Lower leg skin (tissue), 4 donors: ENCODE results near the gene UBE2B. TPM values are rescaled to one million over a fixed set of nuclear protein-coding genes. Genes with fewer than 3 reads are reported as not detected.

Experiments used
- DNase-seq, 2 donors: peaks; one replicate each; pipeline ENCODE4 v3.0.0-alpha.2; 2019; ENCODE audit warnings: low spot score in 2 of 2
- H3K4me3 ChIP-seq: fragments of 200-600 bp; sonication (generic); 2 replicates; pipeline ENCODE4 v1.5.1; 2017; ENCODE audit warnings: mild to moderate bottlenecking, low read depth; ENCODE audit not compliant: poor library complexity, severe bottlenecking
- CTCF ChIP-seq, 3 donors: fragments of 450-650 bp; IDR thresholded peaks; one replicate each; pipeline ENCODE4 v1.5.1; 2016; ENCODE audit warnings: antibody characterized with exemption in 3 of 3, mild to moderate bottlenecking in 3 of 3, moderate library complexity in 2 of 3
- POLR2A ChIP-seq, 2 donors: fragments of 450-650 bp; IDR thresholded peaks; one replicate each; pipeline ENCODE4 v1.6.1; 2016 to 2017; ENCODE audit warnings: antibody characterized with exemption in 2 of 2, mild to moderate bottlenecking in 1 of 2, moderate library complexity in 1 of 2
- WGBS, 2 donors: methylation state at CpG; one replicate each; pipeline ENCODE4 v1.1.5; 2018; 5-methylcytosine and 5-hydroxymethylcytosine counted together
- intact Hi-C: fragments of 100-400 bp; cut with DNase I; formaldehyde crosslinking; loops from one replicate; pipeline ENCODE4 v1.15.0; 2023; ENCODE audit warnings: low total_unique reads
- total RNA-seq, 4 donors: library from RNA; depleted of rRNA; stranded (reverse); fragments of >200 nt; gene quantifications; one replicate each; pipeline ENCODE4 v1.1.0, GENCODE V29; 2016

The UBE2B gene
- total RNA-seq, 4 donors from 2014 or later = 29.6 to 66.2 (median 43.5) TPM

GRCh38 chr5:134396274-134396673 lies 24.9 kb downstream of the UBE2B start:
- TF ChIP-seq POLR2A (IDR thresholded peaks at IDR 0.05) (no peak), CTCF (IDR thresholded peaks at IDR 0.05) (no peak)
- intact Hi-C loops = no loop called here
- no peak for DNase-seq
- WGBS, 2 donors = 92% methylated on average over 4 of the region's 4 CpGs
- H3K4me3 ChIP-seq = no peak overlapping the region

GRCh38 chr5:134397196-134397595 lies 25.8 kb downstream of the UBE2B start:
- intact Hi-C loops = no loop called here

GRCh38 chr5:134398609-134399155 lies 27.3 kb downstream of the UBE2B start:
- intact Hi-C loops = no loop called here
- 92 to 93% methylated on average over 2 of the region's 2 CpGs for WGBS, 2 donors

More at GRCh38 chr5:134397196-134397595, 25.8 kb downstream of the UBE2B start:
- peak in 1 of 2 donors; percentile 46 for DNase-seq
- WGBS, 2 donors = 84 to 97% methylated on average over 2 of the region's 2 CpGs
- no peak overlapping the region for H3K4me3 ChIP-seq
- TF ChIP-seq POLR2A (IDR thresholded peaks at IDR 0.05) (no peak), CTCF (IDR thresholded peaks at IDR 0.05) (no peak)

DNA sequence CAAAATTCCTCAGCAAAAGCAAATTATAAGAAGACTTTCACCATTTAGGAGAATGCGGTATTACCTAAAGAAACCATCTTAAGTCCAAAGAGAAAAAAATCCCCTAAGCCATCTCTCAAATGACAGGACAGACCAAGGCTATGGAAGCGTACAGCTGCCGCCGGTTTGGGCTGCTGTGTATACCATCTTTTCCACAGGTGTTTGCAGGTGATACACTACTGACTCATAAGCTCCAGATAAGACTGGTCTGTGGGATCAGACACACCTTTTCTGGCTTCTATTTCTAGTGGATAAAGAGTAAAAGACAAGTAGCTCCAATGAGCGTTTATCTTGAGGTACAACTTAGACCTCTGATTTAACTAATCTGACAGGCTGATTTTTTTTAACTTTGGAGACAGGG lies 32.6 kb downstream of the UBE2B start:
- WGBS, 2 donors = 59 to 89% methylated on average over 5 of the region's 5 CpGs
- TF ChIP-seq CTCF (IDR thresholded peaks at IDR 0.05) (no peak), POLR2A (IDR thresholded peaks at IDR 0.05) (no peak)
- no peak for DNase-seq
- intact Hi-C loops = no loop called here
- H3K4me3 ChIP-seq = no peak overlapping the region

More at GRCh38 chr5:134398609-134399155, 27.3 kb downstream of the UBE2B start:
- TF ChIP-seq POLR2A (IDR thresholded peaks at IDR 0.05) = no peak
- no peak for TF ChIP-seq CTCF (IDR thresholded peaks at IDR 0.05)
- DNase-seq = no peak
- H3K4me3 ChIP-seq = no peak overlapping the region

DNA sequence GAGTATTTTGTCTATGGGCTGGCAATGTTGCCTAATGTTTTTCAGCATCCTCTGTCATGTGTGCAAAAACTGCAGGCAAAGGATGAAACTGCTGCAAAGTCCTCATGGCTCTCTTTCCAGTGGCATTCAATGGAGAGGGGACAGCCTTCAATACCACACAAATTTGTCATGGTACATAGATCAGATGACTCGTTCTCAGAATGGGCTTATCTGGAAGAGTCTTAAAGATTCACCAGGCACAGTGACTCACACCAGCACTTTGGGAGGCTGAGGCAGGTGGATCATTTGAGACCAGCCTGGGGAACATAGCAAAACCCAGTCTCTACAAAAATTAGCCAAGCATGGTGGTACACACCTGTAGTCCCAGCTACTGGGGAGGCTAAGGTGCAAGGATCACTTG lies 35.0 kb downstream of the UBE2B start:
- TF ChIP-seq POLR2A (IDR thresholded peaks at IDR 0.05) (no peak), CTCF (IDR thresholded peaks at IDR 0.05) (no peak)
- no peak overlapping the region for H3K4me3 ChIP-seq
- 72 to 100% methylated on average over 1 of the region's 1 CpG for WGBS, 2 donors
- intact Hi-C loops = no loop called here
- no peak for DNase-seq

DNA sequence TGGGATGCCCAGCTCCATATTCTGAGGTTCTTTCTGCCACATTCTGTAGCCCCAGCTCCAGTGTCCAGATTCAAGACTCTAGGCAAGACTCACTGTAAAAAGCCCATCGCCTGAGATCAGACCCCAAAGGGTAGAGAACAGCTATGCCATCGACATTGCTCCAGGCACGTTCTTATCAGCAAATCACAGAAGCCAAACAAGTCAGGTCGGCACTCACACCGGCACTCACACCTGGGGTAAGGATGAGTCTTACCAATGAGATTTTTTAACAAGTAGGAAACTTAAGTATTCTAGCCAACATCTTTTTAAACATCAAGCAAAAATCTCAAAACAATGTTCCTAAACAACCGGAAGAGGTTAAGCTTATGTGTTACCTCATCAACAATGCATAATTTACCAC lies 38.0 kb downstream of the UBE2B start:
- TF ChIP-seq CTCF (IDR thresholded peaks at IDR 0.05) (no peak), POLR2A (IDR thresholded peaks at IDR 0.05) (no peak)
- 52 to 54% methylated on average over 6 of the region's 6 CpGs for WGBS, 2 donors
- no peak overlapping the region for H3K4me3 ChIP-seq
- no peak for DNase-seq
- intact Hi-C loops = no loop called here
